Liver (tissue), 3 donors: ENCODE data around the gene SPATA13.

Experiments used
- ATF3 ChIP-seq: IDR thresholded peaks from 2 replicates; pipeline ENCODE4 v1.6.1; 2016; ENCODE audit warnings: antibody characterized with exemption
- CTCF ChIP-seq: fragments of 150-350 bp; IDR thresholded peaks from 2 replicates; pipeline ENCODE4 v1.5.1; 2017; ENCODE audit warnings: improper control_type of control experiment, low read depth, low read length; ENCODE audit not compliant: missing input control
- EGR1 ChIP-seq, 2 donors: IDR thresholded peaks; 2 replicates each; pipeline ENCODE4 v1.6.1; 2016 to 2018; ENCODE audit warnings: antibody characterized with exemption in 2 of 2, low read depth in 2 of 2
- FOXA1 ChIP-seq: IDR thresholded peaks from 2 replicates; pipeline ENCODE4 v1.6.1; 2016; ENCODE audit warnings: antibody characterized with exemption
- JUND ChIP-seq, 2 donors: IDR thresholded peaks; 2 replicates each; pipeline ENCODE4 v1.6.1; 2016; ENCODE audit warnings: antibody characterized with exemption in 2 of 2
- MAX ChIP-seq: IDR thresholded peaks from 2 replicates; pipeline ENCODE4 v1.6.1; 2016; ENCODE audit warnings: antibody characterized with exemption
- TAF1 ChIP-seq: conservative IDR thresholded peaks from 2 replicates; pipeline ENCODE4 v1.6.1; 2016; ENCODE audit warnings: antibody characterized with exemption, mild to moderate bottlenecking
- YY1 ChIP-seq: IDR thresholded peaks from 2 replicates; pipeline ENCODE4 v1.6.1; 2016; ENCODE audit warnings: antibody characterized with exemption, mild to moderate bottlenecking
- TF ChIP-seq, protein P1 (sequence below): IDR thresholded peaks from 2 replicates; pipeline ENCODE4 v1.6.1; 2016; ENCODE audit warnings: antibody characterized with exemption, mild to moderate bottlenecking
- donor health status: healthy.
- donor health status: healthy.

GRCh38 chr13:24307211-24308067, 146.9 kb downstream of the SPATA13 start:
- no peak for TF ChIP-seq CTCF
- TF ChIP-seq TAF1 = no peak
- TF ChIP-seq ATF3 = no peak
- TF ChIP-seq YY1 = no peak
- no peak for TF ChIP-seq MAX
- TF ChIP-seq, protein P1, sequence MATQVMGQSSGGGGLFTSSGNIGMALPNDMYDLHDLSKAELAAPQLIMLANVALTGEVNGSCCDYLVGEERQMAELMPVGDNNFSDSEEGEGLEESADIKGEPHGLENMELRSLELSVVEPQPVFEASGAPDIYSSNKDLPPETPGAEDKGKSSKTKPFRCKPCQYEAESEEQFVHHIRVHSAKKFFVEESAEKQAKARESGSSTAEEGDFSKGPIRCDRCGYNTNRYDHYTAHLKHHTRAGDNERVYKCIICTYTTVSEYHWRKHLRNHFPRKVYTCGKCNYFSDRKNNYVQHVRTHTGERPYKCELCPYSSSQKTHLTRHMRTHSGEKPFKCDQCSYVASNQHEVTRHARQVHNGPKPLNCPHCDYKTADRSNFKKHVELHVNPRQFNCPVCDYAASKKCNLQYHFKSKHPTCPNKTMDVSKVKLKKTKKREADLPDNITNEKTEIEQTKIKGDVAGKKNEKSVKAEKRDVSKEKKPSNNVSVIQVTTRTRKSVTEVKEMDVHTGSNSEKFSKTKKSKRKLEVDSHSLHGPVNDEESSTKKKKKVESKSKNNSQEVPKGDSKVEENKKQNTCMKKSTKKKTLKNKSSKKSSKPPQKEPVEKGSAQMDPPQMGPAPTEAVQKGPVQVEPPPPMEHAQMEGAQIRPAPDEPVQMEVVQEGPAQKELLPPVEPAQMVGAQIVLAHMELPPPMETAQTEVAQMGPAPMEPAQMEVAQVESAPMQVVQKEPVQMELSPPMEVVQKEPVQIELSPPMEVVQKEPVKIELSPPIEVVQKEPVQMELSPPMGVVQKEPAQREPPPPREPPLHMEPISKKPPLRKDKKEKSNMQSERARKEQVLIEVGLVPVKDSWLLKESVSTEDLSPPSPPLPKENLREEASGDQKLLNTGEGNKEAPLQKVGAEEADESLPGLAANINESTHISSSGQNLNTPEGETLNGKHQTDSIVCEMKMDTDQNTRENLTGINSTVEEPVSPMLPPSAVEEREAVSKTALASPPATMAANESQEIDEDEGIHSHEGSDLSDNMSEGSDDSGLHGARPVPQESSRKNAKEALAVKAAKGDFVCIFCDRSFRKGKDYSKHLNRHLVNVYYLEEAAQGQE = no peak
- no peak for TF ChIP-seq FOXA1
- TF ChIP-seq JUND (IDR thresholded peaks at IDR 0.05) = no peak
- no peak for TF ChIP-seq EGR1 (IDR thresholded peaks at IDR 0.05; ENCODE audit: low read depth in 2 of 2)
